Measurements from ENCODE around the gene ANO6. TPM values are rescaled to one million over a fixed set of nuclear protein-coding genes. Genes with fewer than 3 reads are reported as not detected.
A peak's percentile ranks its signal among the peaks of the same experiment; 100 is the strongest.
"Not testable (repeated sequence)": the region's sequence is repeated elsewhere in the genome, so short reads cannot be mapped to it uniquely, and the experiment has no call there.

Gene ANO6
- total and polyA plus RNA-seq, 11 donors, result 9.0 to 57.2 (median 46.0) TPM

DNA sequence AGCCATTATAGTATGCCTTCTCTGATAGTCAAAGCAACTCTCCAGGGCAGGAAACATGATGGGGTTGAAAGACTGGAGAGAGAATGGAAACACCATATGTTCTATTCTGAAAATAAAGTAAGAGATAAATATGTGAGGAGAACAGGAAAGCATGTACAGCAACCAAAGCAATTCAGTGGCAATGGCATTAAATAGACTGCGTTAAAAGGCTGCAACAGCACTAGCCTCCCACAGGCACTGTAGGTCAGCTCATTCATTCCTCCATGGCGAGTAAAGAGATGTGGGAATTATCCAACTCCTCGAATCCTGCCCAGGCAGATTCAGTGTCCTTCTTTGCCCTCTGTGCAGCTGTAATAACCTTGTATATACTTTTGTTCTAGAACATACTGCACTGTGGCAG, 43.8 kb downstream of the ANO6 start:
- intact Hi-C loops (cut with DNase I), result loop anchor here in 3 of 10 donors (5.0 to 10.0 kb wide), 3 partner anchors 42 to 85 kb away; partner anchors contain the start of gene ANO6 (in 2 of the 3)
- H3K4me3 ChIP-seq, result no peak overlapping the region
- TF ChIP-seq, protein P1, sequence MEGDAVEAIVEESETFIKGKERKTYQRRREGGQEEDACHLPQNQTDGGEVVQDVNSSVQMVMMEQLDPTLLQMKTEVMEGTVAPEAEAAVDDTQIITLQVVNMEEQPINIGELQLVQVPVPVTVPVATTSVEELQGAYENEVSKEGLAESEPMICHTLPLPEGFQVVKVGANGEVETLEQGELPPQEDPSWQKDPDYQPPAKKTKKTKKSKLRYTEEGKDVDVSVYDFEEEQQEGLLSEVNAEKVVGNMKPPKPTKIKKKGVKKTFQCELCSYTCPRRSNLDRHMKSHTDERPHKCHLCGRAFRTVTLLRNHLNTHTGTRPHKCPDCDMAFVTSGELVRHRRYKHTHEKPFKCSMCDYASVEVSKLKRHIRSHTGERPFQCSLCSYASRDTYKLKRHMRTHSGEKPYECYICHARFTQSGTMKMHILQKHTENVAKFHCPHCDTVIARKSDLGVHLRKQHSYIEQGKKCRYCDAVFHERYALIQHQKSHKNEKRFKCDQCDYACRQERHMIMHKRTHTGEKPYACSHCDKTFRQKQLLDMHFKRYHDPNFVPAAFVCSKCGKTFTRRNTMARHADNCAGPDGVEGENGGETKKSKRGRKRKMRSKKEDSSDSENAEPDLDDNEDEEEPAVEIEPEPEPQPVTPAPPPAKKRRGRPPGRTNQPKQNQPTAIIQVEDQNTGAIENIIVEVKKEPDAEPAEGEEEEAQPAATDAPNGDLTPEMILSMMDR (IDR thresholded peaks at IDR 0.05), result no peak
- no peak for TF ChIP-seq POLR2A (IDR thresholded peaks at IDR 0.05)
- WGBS, 4 donors, result 29 to 50% (median 41%) methylated on average over 3 of the region's 3 CpGs
- H3K36me3 ChIP-seq, result no peaks in the 10 kb centered on the region
- H3K4me1 ChIP-seq, result peaks cover 3 to 54% (median 37%) of the 10 kb centered on the region in 12 donors
- H3K27me3 ChIP-seq, result no peaks in the 10 kb centered on the region
- ATAC-seq (peak; percentile 13 to 33 (median 23)), DNase-seq (no peak)
- H3K9me3 ChIP-seq, result no peaks in the 10 kb centered on the region
- peak overlapping the region in 3 of 12 donors; percentile 26 to 30 (median 28) for H3K27ac ChIP-seq

DNA sequence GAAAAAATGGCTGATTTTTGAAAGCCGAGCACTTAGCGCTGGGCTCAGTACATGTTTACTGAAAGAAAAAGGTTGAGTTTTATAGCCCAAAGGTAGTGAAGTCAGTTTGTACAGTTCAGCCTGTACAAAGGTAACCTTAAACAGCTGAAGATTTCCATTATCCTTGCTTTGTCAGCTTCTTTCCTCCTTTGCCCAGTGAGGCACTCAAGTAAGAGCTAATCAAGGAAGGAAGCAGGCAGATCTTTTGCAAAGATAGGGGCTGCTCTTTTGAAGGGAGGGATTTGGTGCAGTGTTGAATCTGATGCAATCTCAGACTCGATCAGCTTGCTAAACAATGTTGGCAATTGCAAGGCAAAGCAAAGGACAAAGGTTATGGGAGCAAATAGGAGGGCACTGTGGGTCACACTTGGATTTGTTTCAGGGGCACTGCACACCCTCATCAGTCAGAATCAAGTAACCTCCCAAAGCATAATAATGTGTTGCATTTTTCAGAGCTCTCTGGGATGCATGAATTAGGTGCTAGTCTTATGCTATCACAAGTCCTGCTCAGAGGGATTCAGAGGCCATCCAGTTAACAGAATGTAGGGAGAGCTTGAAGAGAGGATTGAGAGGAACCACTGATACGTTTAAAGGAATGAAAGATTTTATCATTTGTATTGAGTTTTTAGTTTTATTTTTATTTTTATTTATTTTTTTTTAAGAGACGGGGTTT, 44.4 kb downstream of the ANO6 start:
- DNase-seq, result no peak
- Histone ChIP-seq H3K27me3 (no peaks in the 10 kb centered on the region), H3K9me3 (no peaks in the 10 kb centered on the region), H3K4me1 (peaks cover 3 to 57% (median 40%) of the 10 kb centered on the region in 12 donors), H3K36me3 (no peaks in the 10 kb centered on the region), H3K27ac (peak overlapping the region in 3 of 12 donors; percentile 26 to 30 (median 28)), H3K4me3 (no peak overlapping the region)
- TF ChIP-seq POLR2A (IDR thresholded peaks at IDR 0.05), result no peak
- TF ChIP-seq, protein P1 (IDR thresholded peaks at IDR 0.05), result no peak
- 69 to 77% (median 76%) methylated on average over 5 of the region's 5 CpGs for WGBS, 4 donors
- intact Hi-C loops (cut with DNase I), result loop anchor here in 2 of 10 donors (10.0 kb wide), 2 partner anchors 45 to 85 kb away; partner anchors contain the start of gene ANO6 (in 1 of the 2)
- ATAC-seq, result peak in 2 of 4 donors; percentile 47 to 48

DNA sequence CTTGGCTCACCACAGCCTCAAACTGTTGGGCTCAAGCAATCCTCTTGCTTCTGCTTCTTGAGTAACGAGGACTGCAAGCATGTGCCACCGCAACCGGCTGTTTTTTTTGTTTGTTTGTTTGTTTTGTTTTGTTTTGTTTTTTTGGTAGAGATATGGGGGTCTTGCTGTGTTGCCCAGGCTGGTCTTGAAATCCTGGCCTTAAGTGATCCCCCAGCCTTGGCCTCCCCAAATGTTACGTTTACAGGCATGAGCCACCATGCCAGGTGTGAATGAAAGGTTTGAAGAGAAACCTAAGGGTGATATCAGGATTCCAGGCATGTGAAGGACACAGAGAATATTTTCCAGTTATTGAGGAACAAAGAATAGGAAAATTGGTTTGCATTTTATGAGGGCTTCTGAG, 45.0 kb downstream of the ANO6 start:
- no peak for ATAC-seq
- Histone ChIP-seq H3K9me3 (no peaks in the 10 kb centered on the region), H3K27me3 (no peaks in the 10 kb centered on the region), H3K36me3 (no peaks in the 10 kb centered on the region), H3K27ac (no peak overlapping the region), H3K4me3 (no peak overlapping the region), H3K4me1 (peaks cover 3 to 60% (median 40%) of the 10 kb centered on the region in 12 donors)
- intact Hi-C loops (cut with DNase I), result loop anchor here in 2 of 10 donors (10.0 kb wide), 2 partner anchors 46 to 86 kb away; partner anchors contain the start of gene ANO6 (in 1 of the 2)
- TF ChIP-seq, protein P1 (IDR thresholded peaks at IDR 0.05), result no peak
- no peak for TF ChIP-seq POLR2A (IDR thresholded peaks at IDR 0.05)
- DNase-seq, result no peak
- WGBS, 4 donors, result 95 to 98% (median 97%) methylated on average over 4 of the region's 4 CpGs

DNA sequence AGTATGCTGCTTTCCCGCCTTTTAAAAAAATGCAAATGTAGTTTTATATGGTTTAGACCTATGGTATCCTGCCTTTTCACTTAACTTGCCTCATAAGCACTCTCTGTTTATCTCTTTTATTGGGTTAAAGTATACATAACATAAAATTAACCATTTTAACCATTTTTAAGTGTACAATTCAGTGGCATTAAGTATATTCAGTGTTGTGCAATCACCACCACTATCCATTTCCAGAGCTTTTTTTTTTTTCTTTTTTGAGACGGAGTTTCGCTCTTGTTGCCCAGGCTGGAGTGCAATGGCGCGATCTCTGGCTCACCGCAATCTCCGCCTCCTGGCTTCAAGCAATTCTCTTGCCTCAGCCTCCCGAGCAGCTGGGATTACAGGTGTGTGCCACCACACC, 46.3 kb downstream of the ANO6 start:
- H3K27ac ChIP-seq, H3K9me3 ChIP-seq, H3K27me3 ChIP-seq, DNase-seq, H3K4me3 ChIP-seq, H3K36me3 ChIP-seq, ATAC-seq: not testable (repeated sequence)
- intact Hi-C loops (cut with DNase I), result loop anchor here in 2 of 10 donors (10.0 kb wide), 2 partner anchors 47 to 87 kb away; partner anchors contain the start of gene ANO6 (in 1 of the 2)
- 97 to 98% (median 98%) methylated on average over 8 of the region's 8 CpGs for WGBS, 4 donors
- H3K4me1 ChIP-seq, result peaks cover 3 to 57% (median 35%) of the 10 kb centered on the region in 12 donors
